HCT116 (cell line): Measurements from ENCODE around the gene TECPR1. TPM values are rescaled to one million over a fixed set of nuclear protein-coding genes. Genes with fewer than 3 reads are reported as not detected.

ENCODE experiments used
- ATAC-seq: fragments of 200-7000 bp; cut with Tn5 transposase; 2 replicates; pipeline ENCODE4 v1.9.1; 2020; ENCODE audit warnings: mild to moderate bottlenecking, moderate library complexity
- BruUV-seq: library from RNA; stranded (reverse); fragments of 400-500 nt; replicated peaks from 2 replicates; lab custom pipeline; 2021; lab: Mats Ljungman, UMichigan
- CTCF ChIA-PET: fragments of 300-600 bp; sonication (Branson Sonifier 250); formaldehyde crosslinking; loops from one replicate; lab custom pipeline; 2021; ENCODE audit warnings: antibody characterized with exemption; lab: Charles Lee
- POLR2A ChIA-PET: fragments of 300-600, 350-600 bp; sonication (Branson Sonifier 250); formaldehyde crosslinking; loops from one replicate; lab custom pipeline; 2021; ENCODE audit warnings: antibody characterized with exemption; lab: Charles Lee
- RAD21 ChIA-PET, 2 experiments: fragments of 300-600 bp; sonication (Branson Sonifier 250); formaldehyde crosslinking; loops; one replicate each; lab custom pipeline; 2023; ENCODE audit warnings: low total read pairs in 2 of 2; ENCODE audit not compliant: uncharacterized antibody in 2 of 2, unreplicated experiment in 2 of 2, low non-redundant PET in 1 of 2; lab: Charles Lee
- DNase-seq: peaks from one replicate; pipeline ENCODE4 v3.0.0-alpha.2; 2010; ENCODE audit warnings: low read depth, low spot score
- H2AFZ ChIP-seq: fragments of 200-600 bp; shearing (Covaris generic), sonication (generic); 2 replicates; pipeline ENCODE4 v1.6.1; 2017; ENCODE audit warnings: low read depth, mixed run types, mixed read lengths, antibody characterized with exemption, low read length; ENCODE audit not compliant: poor library complexity, severe bottlenecking
- H3K27ac ChIP-seq: 2 replicates; pipeline ENCODE4 v1.5.1; 2012; ENCODE audit warnings: low read depth, low read length
- H3K27me3 ChIP-seq: fragments of 200-600 bp; sonication (generic); 2 replicates; pipeline ENCODE4 v1.6.1; 2016; ENCODE audit warnings: mixed run types, low read length, mixed read lengths; ENCODE audit not compliant: insufficient read depth
- H3K36me3 ChIP-seq, 2 experiments: fragments of 200-500 bp in 1 of 2; fragments of 200-600 bp in 1 of 2; sonication (Bioruptor generic) in 1 of 2; sonication (generic) in 1 of 2; 2 replicates each; pipeline versions ENCODE4 v1.5.1 to v1.6.1; 2014 to 2016; ENCODE audit warnings: low read length in 2 of 2, inconsistent platforms in 1 of 2, mixed read lengths in 1 of 2, mixed run types in 1 of 2; ENCODE audit not compliant: insufficient read depth in 2 of 2, control insufficient read depth in 1 of 2
- H3K4me1 ChIP-seq, 2 experiments: fragments of 200-600 bp in 1 of 2; sonication (generic) in 1 of 2; 2 replicates each; pipeline versions ENCODE4 v1.5.1 to v1.6.1; 2012 to 2017; ENCODE audit warnings: low read length in 2 of 2, inconsistent platforms in 1 of 2, mild to moderate bottlenecking in 1 of 2, mixed read lengths in 1 of 2, mixed run types in 1 of 2, moderate library complexity in 1 of 2; ENCODE audit not compliant: insufficient read depth in 2 of 2, control insufficient read depth in 1 of 2
- H3K4me2 ChIP-seq: fragments of 200-600 bp; sonication (generic); 2 replicates; pipeline ENCODE4 v1.6.1; 2017; ENCODE audit warnings: mixed run types, low read length, mixed read lengths
- H3K4me3 ChIP-seq, 2 experiments: fragments of 200-600 bp in 1 of 2; sonication (generic) in 1 of 2; replicated peaks in 1 of 2; 2 replicates each; pipeline ENCODE4 v1.5.1; 2011 to 2016; ENCODE audit warnings: low read length in 2 of 2, control low read depth in 1 of 2, low read depth in 1 of 2, mild to moderate bottlenecking in 1 of 2, mixed read lengths in 1 of 2, mixed run types in 1 of 2
- H3K79me2 ChIP-seq: fragments of 200-600 bp; sonication (generic); 2 replicates; pipeline ENCODE4 v1.6.1; 2017; ENCODE audit warnings: mild to moderate bottlenecking, mixed run types, low read length, moderate library complexity, mixed read lengths; ENCODE audit not compliant: insufficient read depth
- H3K9ac ChIP-seq: fragments of 200-600 bp; sonication (generic); 2 replicates; pipeline ENCODE4 v1.6.1; 2016; ENCODE audit warnings: low read length, mixed read lengths
- H3K9me2 ChIP-seq: fragments of 200-600 bp; sonication (generic), shearing (Covaris generic); 2 replicates; pipeline ENCODE4 v1.6.1; 2017; ENCODE audit warnings: mixed run types, mild to moderate bottlenecking, moderate library complexity; ENCODE audit not compliant: insufficient read depth
- H3K9me3 ChIP-seq, 2 experiments: fragments of 200-500 bp in 1 of 2; fragments of 200-600 bp in 1 of 2; sonication (Bioruptor generic) in 1 of 2; sonication (generic) in 1 of 2; 2 replicates each; pipeline ENCODE4 v1.6.1; 2014 to 2017; ENCODE audit warnings: low read length in 2 of 2, mixed read lengths in 2 of 2, inconsistent platforms in 1 of 2, low read depth in 1 of 2, mild to moderate bottlenecking in 1 of 2, mixed run types in 1 of 2, moderate library complexity in 1 of 2; ENCODE audit not compliant: control insufficient read depth in 1 of 2, insufficient read depth in 1 of 2
- H4K20me1 ChIP-seq: fragments of 200-600 bp; sonication (generic), shearing (Covaris generic); 2 replicates; pipeline ENCODE4 v1.6.1; 2017; ENCODE audit warnings: mixed run types, mild to moderate bottlenecking, moderate library complexity; ENCODE audit not compliant: insufficient read depth
- CBX3 ChIP-seq: IDR thresholded peaks from 2 replicates; pipeline ENCODE4 v1.6.1; 2012; ENCODE audit warnings: low read depth
- EGR1 ChIP-seq: IDR thresholded peaks from 2 replicates; pipeline ENCODE4 v1.6.1; 2012; ENCODE audit warnings: low read depth
- EZH2 ChIP-seq: fragments of 200-600 bp; sonication (generic); IDR thresholded peaks from 2 replicates; pipeline ENCODE4 v1.6.1; 2017; ENCODE audit warnings: antibody characterized with exemption, mixed run types
- JUND ChIP-seq: IDR thresholded peaks from 2 replicates; pipeline ENCODE4 v1.6.1; 2012
- POLR2A ChIP-seq: IDR thresholded peaks from 2 replicates; pipeline ENCODE4 v1.7.0; 2011; ENCODE audit warnings: borderline replicate concordance; ENCODE audit not compliant: insufficient read depth, insufficient read length; ENCODE audit errors: extremely low read depth
- POLR2AphosphoS5 ChIP-seq: IDR thresholded peaks from 2 replicates; pipeline ENCODE4 v1.6.1; 2011; ENCODE audit warnings: mild to moderate bottlenecking, low read depth, low read length, moderate library complexity
- RAD21 ChIP-seq: IDR thresholded peaks from 2 replicates; pipeline ENCODE4 v1.6.1; 2012; ENCODE audit warnings: low read depth, mild to moderate bottlenecking
- SIN3A ChIP-seq: IDR thresholded peaks from 2 replicates; pipeline ENCODE4 v1.6.1; 2012; ENCODE audit warnings: low read depth
- TCF7L2 ChIP-seq: IDR thresholded peaks from 2 replicates; pipeline ENCODE4 v1.7.0; 2011; ENCODE audit warnings: borderline replicate concordance, inconsistent platforms; ENCODE audit not compliant: insufficient read depth, insufficient read length; ENCODE audit errors: extremely low read depth
- ZNF274 ChIP-seq: fragments of 200-500 bp; sonication (Bioruptor generic); IDR thresholded peaks from 2 replicates; pipeline ENCODE4 v1.6.1; 2014; ENCODE audit warnings: mild to moderate bottlenecking, low read depth, low read length, inconsistent platforms
- intact Hi-C: fragments of 100-400 bp; cut with micrococcal nuclease; formaldehyde crosslinking; loops from 2 replicates; pipeline ENCODE4 v1.10.0; 2022
- total RNA-seq: library from RNA; stranded (reverse); gene quantifications from one replicate; pipeline ENCODE4 v1.2.1, GENCODE V29; 2021; ENCODE audit not compliant: unreplicated experiment
- TF ChIP-seq, protein P1 (sequence below): IDR thresholded peaks from 2 replicates; pipeline ENCODE4 v1.6.1; 2011; ENCODE audit warnings: mild to moderate bottlenecking, low read length, moderate library complexity; ENCODE audit not compliant: insufficient replicate concordance; ENCODE audit errors: extremely low read depth
- TF ChIP-seq, protein P2 (sequence below): IDR thresholded peaks from 2 replicates; pipeline ENCODE4 v1.6.1; 2012
- TF ChIP-seq, protein P3 (sequence below): IDR thresholded peaks from 2 replicates; pipeline ENCODE4 v1.6.1; 2012

Gene TECPR1
- total RNA-seq, 1 experiment from 2014 or later = 19.9 TPM

DNA sequence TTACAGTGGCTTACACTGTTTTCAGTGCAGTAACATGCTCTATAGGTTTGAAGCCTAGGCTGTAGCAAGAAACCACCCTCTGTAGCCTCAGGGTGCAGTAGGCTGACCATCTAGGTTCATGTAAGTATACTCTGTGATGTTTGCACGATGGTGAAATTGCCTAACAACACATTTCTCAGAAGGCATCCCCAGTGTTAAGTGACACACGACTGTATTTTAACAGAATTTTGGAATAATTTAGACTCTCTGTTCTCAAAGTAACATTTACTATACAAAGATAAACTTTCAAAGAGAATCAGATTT, 85.4 kb downstream of the TECPR1 start:
- ChIA-PET RAD21 (interaction anchor here (2.6 to 2.8 kb wide), 2 partner anchors 145 kb away, joined by 14 read pairs; no protein-coding TSS in a partner anchor), CTCF (interaction anchor here (0.6 to 7.0 kb wide), 9 partner anchors 22 to 193 kb away, joined by 3 to 221 read pairs (median 6); partner anchors contain the start of gene LMTK2), POLR2A (interaction anchor here (1.0 kb wide), 1 partner anchor 145 kb away, joined by 4 read pairs; no protein-coding TSS in a partner anchor)
- Histone ChIP-seq H3K9ac (no peak overlapping the region), H3K27ac (no peak overlapping the region), H3K9me3 (no peaks in the 10 kb centered on the region), H3K4me1 (peaks cover 0 to 2% of the 10 kb centered on the region in 2 experiments; a peak in 1 of 4 replicates), H3K4me2 (no peak overlapping the region), H3K9me2 (no peaks in the 10 kb centered on the region), H2AFZ (no peak overlapping the region), H3K4me3 (no peak overlapping the region), H4K20me1 (no peaks in the 10 kb centered on the region), H3K36me3 (no peaks in the 10 kb centered on the region), H3K27me3 (no peaks in the 10 kb centered on the region), H3K79me2 (peaks cover 4% of the 10 kb centered on the region; the same call in 1 of the 2 replicates)
- no peak for ATAC-seq
- intact Hi-C loops = loop anchor here (5.0 to 10.0 kb wide), 2 partner anchors 294 to 1062 kb away; partner anchors contain the start of gene ASNS
- no TSS peak for BruUV-seq
- TF ChIP-seq RAD21 = no peak
- TF ChIP-seq ZNF274 = no peak
- no peak for TF ChIP-seq EGR1
- TF ChIP-seq SIN3A = no peak
- no peak for TF ChIP-seq TCF7L2
- no peak for TF ChIP-seq JUND
- TF ChIP-seq, protein P1, sequence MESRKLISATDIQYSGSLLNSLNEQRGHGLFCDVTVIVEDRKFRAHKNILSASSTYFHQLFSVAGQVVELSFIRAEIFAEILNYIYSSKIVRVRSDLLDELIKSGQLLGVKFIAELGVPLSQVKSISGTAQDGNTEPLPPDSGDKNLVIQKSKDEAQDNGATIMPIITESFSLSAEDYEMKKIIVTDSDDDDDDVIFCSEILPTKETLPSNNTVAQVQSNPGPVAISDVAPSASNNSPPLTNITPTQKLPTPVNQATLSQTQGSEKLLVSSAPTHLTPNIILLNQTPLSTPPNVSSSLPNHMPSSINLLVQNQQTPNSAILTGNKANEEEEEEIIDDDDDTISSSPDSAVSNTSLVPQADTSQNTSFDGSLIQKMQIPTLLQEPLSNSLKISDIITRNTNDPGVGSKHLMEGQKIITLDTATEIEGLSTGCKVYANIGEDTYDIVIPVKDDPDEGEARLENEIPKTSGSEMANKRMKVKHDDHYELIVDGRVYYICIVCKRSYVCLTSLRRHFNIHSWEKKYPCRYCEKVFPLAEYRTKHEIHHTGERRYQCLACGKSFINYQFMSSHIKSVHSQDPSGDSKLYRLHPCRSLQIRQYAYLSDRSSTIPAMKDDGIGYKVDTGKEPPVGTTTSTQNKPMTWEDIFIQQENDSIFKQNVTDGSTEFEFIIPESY = no peak
- TF ChIP-seq EZH2 = no peak
- TF ChIP-seq, protein P2, sequence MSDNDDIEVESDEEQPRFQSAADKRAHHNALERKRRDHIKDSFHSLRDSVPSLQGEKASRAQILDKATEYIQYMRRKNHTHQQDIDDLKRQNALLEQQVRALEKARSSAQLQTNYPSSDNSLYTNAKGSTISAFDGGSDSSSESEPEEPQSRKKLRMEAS = no peak
- TF ChIP-seq POLR2A = no peak
- TF ChIP-seq CBX3 = no peak
- TF ChIP-seq POLR2AphosphoS5 = no peak
- TF ChIP-seq, protein P3, sequence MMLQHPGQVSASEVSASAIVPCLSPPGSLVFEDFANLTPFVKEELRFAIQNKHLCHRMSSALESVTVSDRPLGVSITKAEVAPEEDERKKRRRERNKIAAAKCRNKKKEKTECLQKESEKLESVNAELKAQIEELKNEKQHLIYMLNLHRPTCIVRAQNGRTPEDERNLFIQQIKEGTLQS = no peak
- DNase-seq = no peak
